HG03064 (cell line): ENCODE data around the gene TSPAN13.
"Not testable (repeated sequence)": the region's sequence is repeated elsewhere in the genome, so short reads cannot be mapped to it uniquely, and the experiment has no call there.

Experiments used
- ATAC-seq: cut with Tn5 transposase; IDR thresholded peaks from one replicate; pipeline ENCODE4 v1.9.1; 2021; ENCODE audit warnings: low read depth; ENCODE audit not compliant: unreplicated experiment

Gene TSPAN13

GRCh38 chr7:16740623-16740953 lies 13.0 kb upstream of the TSPAN13 start:
- no peak for ATAC-seq

- ATAC-seq = no peak
Measured at GRCh38 chr7:16740996-16741395, 12.6 kb upstream of the TSPAN13 start.

GRCh38 chr7:16741676-16742075 lies 11.9 kb upstream of the TSPAN13 start:
- no peak for ATAC-seq

GRCh38 chr7:16742547-16742946 lies 11.0 kb upstream of the TSPAN13 start:
- no peak for ATAC-seq

GRCh38 chr7:16743236-16743635 lies 10.3 kb upstream of the TSPAN13 start:
- no peak for ATAC-seq

GRCh38 chr7:16744518-16745250 lies 8.9 kb upstream of the TSPAN13 start:
- no peak for ATAC-seq

GRCh38 chr7:16745645-16746044 lies 7.9 kb upstream of the TSPAN13 start:
- ATAC-seq = no peak

- ATAC-seq = no peak
Measured at GRCh38 chr7:16747102-16747501, 6.5 kb upstream of the TSPAN13 start.

- ATAC-seq = no peak
Measured at GRCh38 chr7:16753932-16754855, 639 bp downstream of the TSPAN13 start.

GRCh38 chr7:16754856-16755317 lies 1.3 kb downstream of the TSPAN13 start:
- ATAC-seq = no peak

GRCh38 chr7:16755397-16755796 lies 1.8 kb downstream of the TSPAN13 start:
- ATAC-seq = no peak

- no peak for ATAC-seq
Measured at GRCh38 chr7:16758036-16758435, 4.5 kb downstream of the TSPAN13 start.

GRCh38 chr7:16758631-16759611 lies 5.4 kb downstream of the TSPAN13 start:
- no peak for ATAC-seq

- ATAC-seq = no peak
Measured at GRCh38 chr7:16759840-16760239, 6.3 kb downstream of the TSPAN13 start.

GRCh38 chr7:16762177-16762576 lies 8.6 kb downstream of the TSPAN13 start:
- ATAC-seq = no peak

- no peak for ATAC-seq
Measured at GRCh38 chr7:16764942-16765341, 11.4 kb downstream of the TSPAN13 start.

GRCh38 chr7:16765436-16765859 lies 11.9 kb downstream of the TSPAN13 start:
- no peak for ATAC-seq

GRCh38 chr7:16769994-16770393 lies 16.4 kb downstream of the TSPAN13 start:
- ATAC-seq = not testable (repeated sequence)

GRCh38 chr7:16770657-16771329 lies 17.2 kb downstream of the TSPAN13 start:
- no peak for ATAC-seq

- ATAC-seq = no peak
Measured at GRCh38 chr7:16773326-16773725, 19.8 kb downstream of the TSPAN13 start.
